Esophagus muscularis mucosa (tissue), 4 donors: ENCODE data around the gene DCHS2. TPM values are rescaled to one million over a fixed set of nuclear protein-coding genes. Genes with fewer than 3 reads are reported as not detected.
"Not testable (repeated sequence)": the region's sequence is repeated elsewhere in the genome, so short reads cannot be mapped to it uniquely, and the experiment has no call there.

Experiments
- DNase-seq: peaks from one replicate; pipeline ENCODE4 v3.0.0-alpha.2; 2017; ENCODE audit errors: extremely low spot score
- H3K27ac ChIP-seq, 4 donors: fragments of 200-600 bp; sonication (generic); replicated peaks in 1 of 4; 1 replicate in 3 of 4; 2 replicates in 1 of 4; pipeline ENCODE4 v1.5.1; 2016 to 2019; ENCODE audit warnings: mild to moderate bottlenecking in 1 of 4
- H3K27me3 ChIP-seq, 4 donors: fragments of 200-600 bp; sonication (generic); one replicate each; pipeline versions ENCODE4 v1.5.1 to v1.6.0; 2016 to 2019
- H3K36me3 ChIP-seq, 4 donors: fragments of 200-600 bp; sonication (generic); one replicate each; pipeline ENCODE4 v1.5.1; 2016 to 2019
- H3K4me1 ChIP-seq, 4 donors: fragments of 200-600 bp; sonication (generic); one replicate each; pipeline ENCODE4 v1.5.1; 2016 to 2019
- H3K4me3 ChIP-seq, 4 donors: fragments of 200-600 bp; sonication (generic); 1 replicate in 2 of 4; 2 replicates in 2 of 4; pipeline ENCODE4 v1.5.1; 2016 to 2019; ENCODE audit warnings: mild to moderate bottlenecking in 4 of 4, moderate library complexity in 1 of 4
- H3K9me3 ChIP-seq, 4 donors: fragments of 200-600 bp; sonication (generic); 1 replicate in 3 of 4; 2 replicates in 1 of 4; pipeline ENCODE4 v1.5.1; 2016 to 2019
- CTCF ChIP-seq, 3 experiments: fragments of 200-600 bp in 2 of 3; fragments of 450-650 bp in 1 of 3; sonication (generic) in 2 of 3; IDR thresholded peaks; one replicate each; pipeline ENCODE4 v1.5.1; 2017 to 2019; ENCODE audit warnings: antibody characterized with exemption in 3 of 3, mild to moderate bottlenecking in 2 of 3, moderate library complexity in 1 of 3
- EP300 ChIP-seq: sonication (generic); formaldehyde crosslinking; IDR thresholded peaks from one replicate; pipeline ENCODE4 v1.6.1; 2017; ENCODE audit warnings: antibody characterized with exemption
- POLR2A ChIP-seq: fragments of 450-650 bp; IDR thresholded peaks from one replicate; pipeline ENCODE4 v1.6.1; 2017; ENCODE audit warnings: antibody characterized with exemption, moderate library complexity, mild to moderate bottlenecking, low read depth
- POLR2AphosphoS5 ChIP-seq, 2 donors: sonication (generic); formaldehyde crosslinking; IDR thresholded peaks; one replicate each; pipeline ENCODE4 v1.6.1; 2017; ENCODE audit warnings: antibody characterized with exemption in 2 of 2
- WGBS: methylation state at CpG from one replicate; pipeline ENCODE4 v1.1.5; 2018; 5-methylcytosine and 5-hydroxymethylcytosine counted together
- intact Hi-C: fragments of 100-400 bp; cut with DNase I; formaldehyde crosslinking; loops from one replicate; pipeline ENCODE4 v1.15.1; 2023
- total RNA-seq, 4 donors: library from RNA; depleted of rRNA; stranded (reverse); fragments of >200 nt; gene quantifications; one replicate each; pipeline versions ENCODE4 v1.1.0 to v1.2.1, GENCODE V29; 2016

The DCHS2 gene
- total RNA-seq, 4 donors from 2014 or later: 2.7 to 5.8 (median 3.2) TPM

GRCh38 chr4:154230723-154231122, 260.9 kb downstream of the DCHS2 start:
- no peak for DNase-seq
- WGBS: 81% methylated on average over 3 of the region's 3 CpGs
- H3K36me3 ChIP-seq: no peaks in the 10 kb centered on the region
- no peaks in the 10 kb centered on the region for H3K4me1 ChIP-seq
- no peak overlapping the region for H3K27ac ChIP-seq
- no peak overlapping the region for H3K4me3 ChIP-seq
- intact Hi-C loops: no loop called here
- H3K9me3 ChIP-seq: no peaks in the 10 kb centered on the region
- no peaks in the 10 kb centered on the region for H3K27me3 ChIP-seq
- TF ChIP-seq POLR2A: no peak
- TF ChIP-seq POLR2AphosphoS5 (IDR thresholded peaks at IDR 0.05): no peak
- TF ChIP-seq CTCF (IDR thresholded peaks at IDR 0.05): no peak
- TF ChIP-seq EP300: no peak

- H3K27me3 ChIP-seq: no peaks in the 10 kb centered on the region
- H3K36me3 ChIP-seq: no peaks in the 10 kb centered on the region
- no peak overlapping the region for H3K27ac ChIP-seq
- no peak for DNase-seq
- no peak overlapping the region for H3K4me3 ChIP-seq
- no peak for TF ChIP-seq POLR2A
- no peak for TF ChIP-seq EP300
- no peak for TF ChIP-seq CTCF (IDR thresholded peaks at IDR 0.05)
- H3K9me3 ChIP-seq: no peaks in the 10 kb centered on the region
- H3K4me1 ChIP-seq: no peaks in the 10 kb centered on the region
- intact Hi-C loops: no loop called here
- 49% methylated on average over 2 of the region's 2 CpGs for WGBS
Measured at GRCh38 chr4:154230091-154230490, 261.5 kb downstream of the DCHS2 start.

GRCh38 chr4:154222875-154223274, 268.7 kb downstream of the DCHS2 start:
- H3K4me1 ChIP-seq: no peaks in the 10 kb centered on the region
- no peak for DNase-seq
- peaks cover 0 to 20% (median 16%) of the 10 kb centered on the region in 4 donors for H3K9me3 ChIP-seq
- H3K36me3 ChIP-seq: no peaks in the 10 kb centered on the region
- H3K4me3 ChIP-seq: no peak overlapping the region
- intact Hi-C loops: no loop called here
- TF ChIP-seq POLR2A (no peak), CTCF (IDR thresholded peaks at IDR 0.05) (no peak), POLR2AphosphoS5 (IDR thresholded peaks at IDR 0.05) (no peak), EP300 (no peak)
- H3K27ac ChIP-seq: no peak overlapping the region
- no peaks in the 10 kb centered on the region for H3K27me3 ChIP-seq

- Histone ChIP-seq H3K36me3 (no peaks in the 10 kb centered on the region), H3K27me3 (no peaks in the 10 kb centered on the region), H3K4me1 (no peaks in the 10 kb centered on the region), H3K4me3 (no peak overlapping the region), H3K27ac (no peak overlapping the region), H3K9me3 (peaks cover 0 to 16% (median 12%) of the 10 kb centered on the region in 4 donors)
- no peak for DNase-seq
- TF ChIP-seq EP300: no peak
- no peak for TF ChIP-seq POLR2AphosphoS5 (IDR thresholded peaks at IDR 0.05)
- no peak for TF ChIP-seq CTCF (IDR thresholded peaks at IDR 0.05)
- no peak for TF ChIP-seq POLR2A
- intact Hi-C loops: no loop called here
Measured at GRCh38 chr4:154218051-154218450, 273.5 kb downstream of the DCHS2 start.

GRCh38 chr4:154217384-154217783, 274.2 kb downstream of the DCHS2 start:
- DNase-seq, H3K27ac ChIP-seq, H3K9me3 ChIP-seq, H3K36me3 ChIP-seq, H3K4me1 ChIP-seq, intact Hi-C loops, H3K27me3 ChIP-seq, H3K4me3 ChIP-seq: not testable (repeated sequence)
- WGBS: 87% methylated on average over 13 of the region's 13 CpGs
